Posterior cingulate gyrus (tissue), 11 donors: ENCODE data around the gene DDI1.
"Not testable (repeated sequence)": the region's sequence is repeated elsewhere in the genome, so short reads cannot be mapped to it uniquely, and the experiment has no call there.

Source experiments
- DNase-seq, 10 donors: peaks; one replicate each; pipeline versions ENCODE4 v3.0.0 to v3.0.0-alpha.2; 2020 to 2021; ENCODE audit warnings: mixed read lengths in 3 of 10
- intact Hi-C: fragments of 100-400 bp; cut with DNase I; formaldehyde crosslinking; loops from one replicate; pipeline ENCODE4 v1.15.1; 2023

DDI1 gene

GRCh38 chr11:104033561-104033960 is 2.9 kb upstream of the DDI1 start:
- no peak for DNase-seq
- intact Hi-C loops = no loop called here

GRCh38 chr11:104036995-104037394 is 555 bp downstream of the DDI1 start:
- peak in 3 of 10 donors; percentile 59 to 79 (median 62) for DNase-seq
- intact Hi-C loops = no loop called here

GRCh38 chr11:104041792-104042191 is 5.4 kb downstream of the DDI1 start:
- DNase-seq = no peak
- intact Hi-C loops = no loop called here

GRCh38 chr11:104043142-104043541 is 6.7 kb downstream of the DDI1 start:
- DNase-seq = no peak
- intact Hi-C loops = no loop called here

- no peak for DNase-seq
- intact Hi-C loops = no loop called here
Measured at GRCh38 chr11:104043678-104044239, 7.3 kb downstream of the DDI1 start.

- intact Hi-C loops = no loop called here
- DNase-seq = no peak
Measured at GRCh38 chr11:104046331-104046730, 9.9 kb downstream of the DDI1 start.

GRCh38 chr11:104046858-104047257 is 10.4 kb downstream of the DDI1 start:
- DNase-seq, intact Hi-C loops: not testable (repeated sequence)

GRCh38 chr11:104049116-104049515 is 12.7 kb downstream of the DDI1 start:
- intact Hi-C loops = no loop called here
- no peak for DNase-seq

- no peak for DNase-seq
- intact Hi-C loops = no loop called here
Measured at GRCh38 chr11:104051778-104052177, 15.3 kb downstream of the DDI1 start.

- intact Hi-C loops = no loop called here
- DNase-seq = no peak
Measured at GRCh38 chr11:104053743-104054478, 17.5 kb downstream of the DDI1 start.

- DNase-seq = no peak
- intact Hi-C loops = no loop called here
Measured at GRCh38 chr11:104054911-104055529, 18.6 kb downstream of the DDI1 start.

- intact Hi-C loops = no loop called here
Measured at GRCh38 chr11:104055596-104055995, 19.2 kb downstream of the DDI1 start.

GRCh38 chr11:104057908-104058307 is 21.5 kb downstream of the DDI1 start:
- DNase-seq = no peak
- intact Hi-C loops = no loop called here

More at GRCh38 chr11:104055596-104055995, 19.2 kb downstream of the DDI1 start:
- no peak for DNase-seq

- intact Hi-C loops = no loop called here
- DNase-seq = no peak
Measured at GRCh38 chr11:104058680-104059079, 22.2 kb downstream of the DDI1 start.

GRCh38 chr11:104060004-104060794 is 23.8 kb downstream of the DDI1 start:
- no peak for DNase-seq
- intact Hi-C loops = no loop called here

- no peak for DNase-seq
- intact Hi-C loops = no loop called here
Measured at GRCh38 chr11:104060820-104061219, 24.4 kb downstream of the DDI1 start.

- no peak for DNase-seq
- intact Hi-C loops = no loop called here
Measured at GRCh38 chr11:104061853-104062521, 25.5 kb downstream of the DDI1 start.

- intact Hi-C loops = no loop called here
- no peak for DNase-seq
Measured at GRCh38 chr11:104064034-104064630, 27.7 kb downstream of the DDI1 start.

- intact Hi-C loops = no loop called here
- DNase-seq = no peak
Measured at GRCh38 chr11:104067534-104067933, 31.1 kb downstream of the DDI1 start.
